Measurements from ENCODE around the gene UBE2O. TPM values are rescaled to one million over a fixed set of nuclear protein-coding genes. Genes with fewer than 3 reads are reported as not detected.

UBE2O gene
- total and polyA plus RNA-seq, 2 experiments from 2014 or later: 7.1 to 17.2 TPM

- Histone ChIP-seq H3K4me3 (no peak overlapping the region), H3F3A (ENCODE audit: insufficient read depth) (no peaks in the 10 kb centered on the region), H3K9me2 (ENCODE audit: insufficient read depth) (no peaks in the 10 kb centered on the region), H4K20me1 (ENCODE audit: insufficient read depth) (peaks cover 17% of the 10 kb centered on the region; the same call in 1 of the 2 replicates), H3K36me3 (ENCODE audit: low read depth) (no peaks in the 10 kb centered on the region), H3K4me2 (ENCODE audit: unreplicated experiment) (no peak overlapping the region), H2AFZ (no peak overlapping the region), H3K9ac (no peak overlapping the region), H3K4me1 (ENCODE audit: insufficient read depth) (no peaks in the 10 kb centered on the region), H3K27ac (no peak overlapping the region), H3K9me3 (ENCODE audit: low read depth) (no peaks in the 10 kb centered on the region), H3K79me2 (ENCODE audit: insufficient read depth) (peaks cover 98% of the 10 kb centered on the region), H3K27me3 (replicated peaks; ENCODE audit: insufficient read depth) (no peaks in the 10 kb centered on the region)
- TF ChIP-seq EZH2 (IDR thresholded peaks at IDR 0.05; ENCODE audit: insufficient read depth, poor library complexity, severe bottlenecking) (no peak), EZH2phosphoT487 (IDR thresholded peaks at IDR 0.05; ENCODE audit: insufficient read depth, low read depth) (no peak)
- whole genome bisulfite sequencing, 2 experiments (ENCODE audit: low coverage in 1 of 2, low lambda C conversion rate in 2 of 2, missing lambda C conversion rate in 2 of 2): 94 to 97% methylated on average over 8 to 9 of the region's 9 CpGs
- no peak for DNase-seq
- in situ Hi-C loops (cut with MboI): no loop called here
Measured at GRCh38 chr17:76433693-76434092, 19.3 kb downstream of the UBE2O start.

- H3K4me1 ChIP-seq (ENCODE audit: insufficient read depth): peaks cover 5% of the 10 kb centered on the region
- no peak overlapping the region for H3K27ac ChIP-seq
- in situ Hi-C loops (cut with MboI): no loop called here
- H2AFZ ChIP-seq: no peak overlapping the region
- H4K20me1 ChIP-seq (ENCODE audit: insufficient read depth): peaks cover 17% of the 10 kb centered on the region; the same call in 1 of the 2 replicates
- peaks cover 98% of the 10 kb centered on the region for H3K79me2 ChIP-seq (ENCODE audit: insufficient read depth)
- H3K36me3 ChIP-seq (ENCODE audit: low read depth): no peaks in the 10 kb centered on the region
- H3F3A ChIP-seq (ENCODE audit: insufficient read depth): peaks cover 8% of the 10 kb centered on the region
- H3K9me3 ChIP-seq (ENCODE audit: low read depth): no peaks in the 10 kb centered on the region
- H3K27me3 ChIP-seq (replicated peaks; ENCODE audit: insufficient read depth): no peaks in the 10 kb centered on the region
- no peak overlapping the region for H3K4me3 ChIP-seq
- no peak overlapping the region for H3K9ac ChIP-seq
- TF ChIP-seq EZH2 (IDR thresholded peaks at IDR 0.05; ENCODE audit: insufficient read depth, poor library complexity, severe bottlenecking) (no peak), EZH2phosphoT487 (IDR thresholded peaks at IDR 0.05; ENCODE audit: insufficient read depth, low read depth) (no peak)
- H3K4me2 ChIP-seq (ENCODE audit: unreplicated experiment): no peak overlapping the region
- WGBS, 2 experiments (ENCODE audit: low coverage in 1 of 2, low lambda C conversion rate in 2 of 2, missing lambda C conversion rate in 2 of 2): 96 to 99% methylated on average over 3 of the region's 3 CpGs
- no peaks in the 10 kb centered on the region for H3K9me2 ChIP-seq (ENCODE audit: insufficient read depth)
- peak; percentile 52 for DNase-seq
Measured at GRCh38 chr17:76432712-76433336, 20.1 kb downstream of the UBE2O start.

- Histone ChIP-seq H4K20me1 (ENCODE audit: insufficient read depth) (peaks cover 17% of the 10 kb centered on the region; the same call in 1 of the 2 replicates), H3K9me3 (ENCODE audit: low read depth) (no peaks in the 10 kb centered on the region), H3K4me3 (no peak overlapping the region), H3K27ac (no peak overlapping the region), H2AFZ (no peak overlapping the region), H3K79me2 (ENCODE audit: insufficient read depth) (peaks cover 98% of the 10 kb centered on the region), H3K9ac (no peak overlapping the region), H3K9me2 (ENCODE audit: insufficient read depth) (no peaks in the 10 kb centered on the region), H3K4me1 (ENCODE audit: insufficient read depth) (peaks cover 13% of the 10 kb centered on the region), H3K4me2 (ENCODE audit: unreplicated experiment) (no peak overlapping the region), H3K27me3 (replicated peaks; ENCODE audit: insufficient read depth) (no peaks in the 10 kb centered on the region), H3F3A (ENCODE audit: insufficient read depth) (peaks cover 16% of the 10 kb centered on the region), H3K36me3 (ENCODE audit: low read depth) (no peaks in the 10 kb centered on the region)
- in situ Hi-C loops (cut with MboI): no loop called here
- DNase-seq: no peak
- no peak for TF ChIP-seq EZH2phosphoT487 (IDR thresholded peaks at IDR 0.05; ENCODE audit: insufficient read depth, low read depth)
- no peak for TF ChIP-seq EZH2 (IDR thresholded peaks at IDR 0.05; ENCODE audit: insufficient read depth, poor library complexity, severe bottlenecking)
- WGBS, 2 experiments (ENCODE audit: low coverage in 1 of 2, low lambda C conversion rate in 2 of 2, missing lambda C conversion rate in 2 of 2): 48 to 54% methylated on average over 6 of the region's 6 CpGs
Measured at GRCh38 chr17:76432004-76432403, 20.9 kb downstream of the UBE2O start.

GRCh38 chr17:76431509-76431908 is 21.4 kb downstream of the UBE2O start:
- H3K27me3 ChIP-seq (replicated peaks; ENCODE audit: insufficient read depth): no peaks in the 10 kb centered on the region
- H3K79me2 ChIP-seq (ENCODE audit: insufficient read depth): peaks cover 98% of the 10 kb centered on the region
- no peak overlapping the region for H2AFZ ChIP-seq
- DNase-seq: no peak
- no peaks in the 10 kb centered on the region for H3K9me3 ChIP-seq (ENCODE audit: low read depth)
- H4K20me1 ChIP-seq (ENCODE audit: insufficient read depth): peaks cover 13% of the 10 kb centered on the region; the same call in 1 of the 2 replicates
- 76 to 83% methylated on average over 2 of the region's 2 CpGs for WGBS, 2 experiments (ENCODE audit: low coverage in 1 of 2, low lambda C conversion rate in 2 of 2, missing lambda C conversion rate in 2 of 2)
- no peak overlapping the region for H3K4me2 ChIP-seq (ENCODE audit: unreplicated experiment)
- no peak overlapping the region for H3K4me3 ChIP-seq
- in situ Hi-C loops (cut with MboI): no loop called here
- H3K9ac ChIP-seq: no peak overlapping the region
- TF ChIP-seq EZH2phosphoT487 (IDR thresholded peaks at IDR 0.05; ENCODE audit: insufficient read depth, low read depth): no peak
- no peak for TF ChIP-seq EZH2 (IDR thresholded peaks at IDR 0.05; ENCODE audit: insufficient read depth, poor library complexity, severe bottlenecking)
- no peaks in the 10 kb centered on the region for H3K36me3 ChIP-seq (ENCODE audit: low read depth)
- peaks cover 18% of the 10 kb centered on the region for H3F3A ChIP-seq (ENCODE audit: insufficient read depth)
- no peak overlapping the region for H3K27ac ChIP-seq
- H3K9me2 ChIP-seq (ENCODE audit: insufficient read depth): no peaks in the 10 kb centered on the region
- H3K4me1 ChIP-seq (ENCODE audit: insufficient read depth): peaks cover 14% of the 10 kb centered on the region
